BE2C (cell line): ENCODE data around the gene DDIT4L.

Source experiments
- DNase-seq: peaks from one replicate; pipeline ENCODE4 v3.0.0-alpha.2; 2020
- H3K27me3 ChIP-seq: fragments of 250-450 bp; sonication (Bioruptor Pico); 2 replicates; pipeline ENCODE4 v1.5.1; 2020; ENCODE audit warnings: mild to moderate bottlenecking
- H3K36me3 ChIP-seq: fragments of 250-450 bp; sonication (Bioruptor Pico); 2 replicates; pipeline ENCODE4 v1.5.1; 2020; ENCODE audit warnings: mild to moderate bottlenecking
- H3K4me1 ChIP-seq: fragments of 250-450 bp; sonication (Bioruptor Pico); 2 replicates; pipeline ENCODE4 v1.5.1; 2020
- H3K4me3 ChIP-seq: 2 replicates; pipeline ENCODE4 v1.5.1; 2011; ENCODE audit warnings: low read depth, low read length
- H3K9me3 ChIP-seq: fragments of 250-450 bp; sonication (Bioruptor Pico); 2 replicates; pipeline ENCODE4 v1.5.1; 2020
- TF ChIP-seq, protein P1 (sequence below): IDR thresholded peaks from 2 replicates; pipeline ENCODE4 v1.5.1; 2012; ENCODE audit warnings: mild to moderate bottlenecking, low read depth, low read length

The DDIT4L gene

DNA sequence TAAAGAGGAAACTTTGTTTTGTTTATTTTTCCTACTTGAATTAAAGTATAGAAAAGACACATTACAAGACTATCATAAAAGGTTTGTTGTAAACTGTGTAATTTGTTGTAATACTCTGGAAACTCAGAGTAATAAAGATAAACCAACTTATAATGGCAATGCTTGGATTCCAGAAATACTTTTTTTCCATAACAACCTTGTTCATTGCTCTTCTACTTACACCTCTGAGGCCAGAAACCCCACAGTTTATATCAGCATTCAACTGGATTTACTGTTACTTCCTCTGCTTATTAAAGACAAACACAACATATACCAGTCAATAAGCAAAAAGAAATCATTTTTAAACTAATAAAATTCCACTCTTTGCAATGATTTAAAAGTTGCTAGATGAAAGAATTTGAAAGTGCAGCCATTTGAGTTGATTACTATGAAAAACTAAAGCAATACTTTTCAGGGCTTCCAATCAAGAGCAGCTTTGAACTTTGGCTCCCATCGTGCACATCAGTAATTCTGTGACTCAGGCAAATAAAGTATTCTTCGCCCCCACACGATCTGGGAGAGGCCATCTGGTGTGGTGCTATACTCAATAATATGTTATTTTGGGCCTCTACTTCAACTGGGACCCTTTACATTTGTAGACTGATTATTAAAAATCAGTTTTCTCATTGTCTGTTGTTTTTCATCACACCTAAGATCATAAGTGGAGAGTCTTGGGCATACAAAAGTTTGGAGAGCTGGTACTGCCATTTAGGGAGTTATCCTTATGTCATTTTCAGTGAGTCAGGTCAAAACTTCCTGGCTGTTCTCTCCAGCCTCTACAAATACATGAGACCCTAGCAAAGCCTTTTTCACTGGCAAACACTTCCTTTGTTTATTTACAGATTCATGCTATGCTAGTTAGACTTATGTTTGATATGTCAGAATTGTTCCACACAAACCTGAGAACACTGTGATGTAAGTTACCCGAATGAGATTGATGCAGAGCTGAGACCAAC lies 20.5 kb downstream of the DDIT4L start:
- no peaks in the 10 kb centered on the region for H3K9me3 ChIP-seq
- DNase-seq = no peak
- no peaks in the 10 kb centered on the region for H3K27me3 ChIP-seq
- no peaks in the 10 kb centered on the region for H3K36me3 ChIP-seq
- no peak overlapping the region for H3K4me3 ChIP-seq
- peaks cover 7% of the 10 kb centered on the region; the same call in 1 of the 2 replicates for H3K4me1 ChIP-seq
- TF ChIP-seq, protein P1, sequence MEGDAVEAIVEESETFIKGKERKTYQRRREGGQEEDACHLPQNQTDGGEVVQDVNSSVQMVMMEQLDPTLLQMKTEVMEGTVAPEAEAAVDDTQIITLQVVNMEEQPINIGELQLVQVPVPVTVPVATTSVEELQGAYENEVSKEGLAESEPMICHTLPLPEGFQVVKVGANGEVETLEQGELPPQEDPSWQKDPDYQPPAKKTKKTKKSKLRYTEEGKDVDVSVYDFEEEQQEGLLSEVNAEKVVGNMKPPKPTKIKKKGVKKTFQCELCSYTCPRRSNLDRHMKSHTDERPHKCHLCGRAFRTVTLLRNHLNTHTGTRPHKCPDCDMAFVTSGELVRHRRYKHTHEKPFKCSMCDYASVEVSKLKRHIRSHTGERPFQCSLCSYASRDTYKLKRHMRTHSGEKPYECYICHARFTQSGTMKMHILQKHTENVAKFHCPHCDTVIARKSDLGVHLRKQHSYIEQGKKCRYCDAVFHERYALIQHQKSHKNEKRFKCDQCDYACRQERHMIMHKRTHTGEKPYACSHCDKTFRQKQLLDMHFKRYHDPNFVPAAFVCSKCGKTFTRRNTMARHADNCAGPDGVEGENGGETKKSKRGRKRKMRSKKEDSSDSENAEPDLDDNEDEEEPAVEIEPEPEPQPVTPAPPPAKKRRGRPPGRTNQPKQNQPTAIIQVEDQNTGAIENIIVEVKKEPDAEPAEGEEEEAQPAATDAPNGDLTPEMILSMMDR = no peak

DNA sequence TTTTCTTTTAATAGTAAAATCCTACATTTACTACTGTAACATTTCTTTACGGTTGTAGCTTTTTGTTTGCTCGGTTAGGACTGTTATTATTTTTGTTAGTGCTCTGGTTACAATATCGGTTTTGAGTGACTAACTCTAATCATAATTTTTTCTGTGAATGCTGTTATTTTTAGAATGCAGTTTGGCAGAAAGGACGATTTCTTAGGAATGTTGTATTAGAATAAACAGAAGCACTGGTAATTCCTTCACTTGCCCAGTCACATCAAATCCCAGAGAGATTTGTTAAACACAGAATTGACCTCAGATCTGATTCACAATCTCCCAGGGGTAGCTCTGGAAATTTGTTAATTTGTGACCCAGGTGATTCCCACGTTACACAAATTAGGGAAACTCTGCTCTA lies 21.7 kb downstream of the DDIT4L start:
- H3K4me1 ChIP-seq = peaks cover 7% of the 10 kb centered on the region
- H3K36me3 ChIP-seq = no peaks in the 10 kb centered on the region
- H3K27me3 ChIP-seq = no peaks in the 10 kb centered on the region
- TF ChIP-seq, protein P1 = no peak
- DNase-seq = no peak
- no peaks in the 10 kb centered on the region for H3K9me3 ChIP-seq
- H3K4me3 ChIP-seq = no peak overlapping the region

DNA sequence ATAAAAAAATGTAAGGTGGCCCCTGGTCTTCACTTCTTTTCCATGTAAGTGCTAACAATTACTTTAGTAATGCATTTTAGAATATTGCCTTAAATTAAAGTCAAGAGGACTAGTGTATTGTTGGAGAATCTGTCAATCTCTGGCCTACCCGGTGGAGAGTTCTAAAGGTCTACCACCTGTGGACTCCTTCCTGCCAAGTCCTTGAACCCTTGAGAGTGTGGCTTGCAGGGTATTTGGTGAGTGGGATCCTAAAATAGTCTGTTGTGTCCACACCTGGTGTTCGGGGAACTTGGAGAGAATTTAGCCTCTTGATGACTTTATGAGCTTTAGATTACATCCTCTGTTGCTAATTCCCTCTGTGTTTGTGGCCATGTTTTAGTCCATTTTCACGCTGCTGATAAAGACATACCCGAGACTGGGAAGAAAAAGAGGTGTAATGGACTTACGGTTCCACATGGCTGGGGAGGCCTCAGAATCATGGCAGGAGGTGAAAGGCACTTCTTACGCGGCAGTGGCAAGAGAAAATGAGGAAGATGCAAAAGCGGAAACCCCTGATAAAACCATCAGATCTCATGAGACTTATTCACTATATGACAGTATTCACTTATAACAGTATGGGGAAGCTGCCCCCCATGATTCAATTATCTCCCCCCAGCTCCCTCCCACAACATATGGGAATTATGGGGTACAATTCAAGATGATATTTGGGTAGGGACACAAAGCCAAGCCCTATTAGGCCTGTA lies 23.8 kb downstream of the DDIT4L start:
- no peaks in the 10 kb centered on the region for H3K36me3 ChIP-seq
- DNase-seq = no peak
- no peak overlapping the region for H3K4me3 ChIP-seq
- TF ChIP-seq, protein P1 = no peak
- H3K4me1 ChIP-seq = peaks cover 7% of the 10 kb centered on the region
- H3K9me3 ChIP-seq = no peaks in the 10 kb centered on the region
- no peaks in the 10 kb centered on the region for H3K27me3 ChIP-seq

DNA sequence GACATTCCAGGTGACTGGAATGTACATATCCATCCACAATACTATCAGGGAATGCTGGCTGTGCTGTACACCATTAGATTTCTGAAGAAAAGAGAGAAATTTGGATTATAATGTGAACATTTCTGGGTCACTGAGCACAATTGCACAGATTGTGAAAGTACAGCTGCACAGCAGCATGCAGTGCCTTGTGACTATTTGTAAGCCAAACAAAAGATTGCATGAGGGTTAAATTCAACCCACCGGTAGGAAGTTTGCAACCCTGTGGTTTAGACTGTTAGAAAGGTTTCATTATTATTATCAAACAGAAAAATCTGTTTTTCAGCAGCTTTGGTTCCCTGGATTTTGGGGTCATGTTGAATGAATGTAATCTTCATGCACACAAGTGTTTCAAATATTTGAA lies 24.5 kb downstream of the DDIT4L start:
- Histone ChIP-seq H3K36me3 (no peaks in the 10 kb centered on the region), H3K4me3 (no peak overlapping the region), H3K9me3 (no peaks in the 10 kb centered on the region), H3K27me3 (no peaks in the 10 kb centered on the region), H3K4me1 (peaks cover 7% of the 10 kb centered on the region)
- no peak for DNase-seq
- TF ChIP-seq, protein P1 = no peak

DNA sequence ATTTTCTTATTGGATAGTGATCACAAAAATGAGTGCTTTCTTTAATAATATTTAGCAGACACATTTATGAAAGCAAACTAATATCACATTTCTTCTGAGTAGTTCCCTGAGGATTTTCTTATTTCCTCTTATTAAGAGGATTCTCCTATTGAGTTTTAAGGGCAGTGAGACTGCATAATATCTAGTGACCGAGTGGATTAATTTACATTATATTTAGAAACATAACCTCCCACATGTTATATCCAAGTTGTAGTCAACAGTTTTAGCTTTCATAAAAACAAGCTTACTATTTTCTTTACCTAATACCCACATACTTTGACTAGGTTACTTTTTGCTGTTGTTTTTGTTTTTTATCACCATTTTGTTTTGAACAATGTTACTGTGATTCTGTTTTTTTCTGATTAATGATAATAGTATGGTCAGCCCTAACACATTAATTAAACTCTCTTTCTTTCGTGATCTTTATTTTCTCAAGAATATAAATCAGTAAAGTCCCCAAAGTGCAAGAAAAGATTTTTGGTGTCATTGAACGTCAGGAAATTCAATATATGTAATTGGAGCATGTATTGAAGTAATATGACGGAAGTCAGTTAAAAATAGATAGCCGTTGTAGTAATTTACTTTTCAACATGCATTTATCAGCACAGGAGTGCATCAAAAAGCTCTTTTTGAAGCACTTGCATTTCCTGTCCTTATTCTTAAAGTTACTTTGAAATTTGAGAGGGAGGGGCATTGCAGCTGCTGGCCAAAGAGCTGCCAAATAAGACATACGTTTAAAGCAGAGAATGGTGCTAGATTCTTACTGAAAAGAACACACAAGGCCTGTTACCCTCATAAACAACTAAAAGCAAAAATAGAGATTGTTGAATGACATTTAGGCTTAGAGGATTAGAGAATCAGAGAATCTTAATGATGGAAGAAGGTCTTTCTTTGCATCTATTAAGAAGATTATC lies 25.2 kb downstream of the DDIT4L start:
- TF ChIP-seq, protein P1 = no peak
- Histone ChIP-seq H3K36me3 (no peaks in the 10 kb centered on the region), H3K9me3 (no peaks in the 10 kb centered on the region), H3K4me3 (no peak overlapping the region), H3K27me3 (no peaks in the 10 kb centered on the region), H3K4me1 (peaks cover 7% of the 10 kb centered on the region)
- DNase-seq = no peak
